CD4-positive, alpha-beta T cell (primary cell): ENCODE results near the gene NEK9. TPM values are rescaled to one million over a fixed set of nuclear protein-coding genes. Genes with fewer than 3 reads are reported as not detected.
"Not testable (repeated sequence)": the region's sequence is repeated elsewhere in the genome, so short reads cannot be mapped to it uniquely, and the experiment has no call there.

ENCODE experiments used
- ATAC-seq: fragments of 200-7000 bp; cut with Tn5 transposase; one replicate; pipeline ENCODE4 v1.10.0; 2022; ENCODE audit warnings: mild to moderate bottlenecking; ENCODE audit not compliant: poor library complexity
- CTCF ChIA-PET: fragments of 350-600 bp; sonication (Branson Sonifier 250); formaldehyde crosslinking; loops from one replicate; lab custom pipeline; 2021; ENCODE audit warnings: antibody characterized with exemption, inconsistent platforms; lab: Charles Lee
- POLR2A ChIA-PET: fragments of 350-600 bp; sonication (Branson Sonifier 250); formaldehyde crosslinking; loops from one replicate; lab custom pipeline; 2021; ENCODE audit warnings: antibody characterized with exemption, inconsistent platforms; lab: Charles Lee
- DNase-seq, 14 experiments: peaks; one replicate each; pipeline ENCODE4 v3.0.0-alpha.2; 2013 to 2020; ENCODE audit warnings: mixed read lengths in 2 of 14
- H3K27ac ChIP-seq, 2 donors: one replicate each; pipeline versions ENCODE4 v1.5.1 to v1.7.0; 2013; ENCODE audit warnings: low read length in 2 of 2, low read depth in 1 of 2, mild to moderate bottlenecking in 1 of 2
- H3K27me3 ChIP-seq, 2 experiments: 1 replicate in 1 of 2; 2 replicates in 1 of 2; pipeline versions ENCODE4 v1.6.1 to v1.7.0; 2013; ENCODE audit warnings: low read length in 2 of 2, control low read depth in 1 of 2, mild to moderate bottlenecking in 1 of 2, moderate library complexity in 1 of 2; ENCODE audit not compliant: insufficient read depth in 2 of 2, control insufficient read depth in 1 of 2
- H3K36me3 ChIP-seq: one replicate; pipeline ENCODE4 v1.6.1; 2013; ENCODE audit warnings: low read length, control low read depth; ENCODE audit not compliant: insufficient read depth
- H3K4me1 ChIP-seq: one replicate; pipeline ENCODE4 v1.6.1; 2013; ENCODE audit warnings: low read length, control low read depth; ENCODE audit not compliant: insufficient read depth
- H3K4me3 ChIP-seq: one replicate; pipeline ENCODE4 v1.5.1; 2013; ENCODE audit warnings: mild to moderate bottlenecking, low read length, moderate library complexity
- H3K9me3 ChIP-seq, 2 experiments: 1 replicate in 1 of 2; 2 replicates in 1 of 2; pipeline versions ENCODE4 v1.6.1 to v1.7.0; 2013; ENCODE audit warnings: low read length in 2 of 2, mild to moderate bottlenecking in 2 of 2, control low read depth in 1 of 2, moderate library complexity in 1 of 2; ENCODE audit not compliant: control insufficient read depth in 1 of 2, insufficient read depth in 1 of 2
- H3K27ac Mint-ChIP-seq: one replicate; pipeline ENCODE4 v1.8.0; 2020; ENCODE audit warnings: mixed read lengths
- H3K27me3 Mint-ChIP-seq: one replicate; pipeline ENCODE4 v1.8.0; 2021; ENCODE audit warnings: mixed read lengths
- H3K36me3 Mint-ChIP-seq: one replicate; pipeline ENCODE4 v1.8.0; 2021; ENCODE audit warnings: low read depth, mixed read lengths
- H3K4me1 Mint-ChIP-seq: one replicate; pipeline ENCODE4 v1.8.0; 2021; ENCODE audit warnings: low read depth, mixed read lengths
- H3K4me3 Mint-ChIP-seq: one replicate; pipeline ENCODE4 v1.8.0; 2020; ENCODE audit warnings: mild to moderate bottlenecking, mixed read lengths
- H3K9me3 Mint-ChIP-seq: one replicate; pipeline ENCODE4 v1.8.0; 2020; ENCODE audit warnings: mixed read lengths
- CTCF ChIP-seq: fragments of 200-600 bp; IDR thresholded peaks from one replicate; pipeline ENCODE4 v1.8.0; 2022; ENCODE audit warnings: antibody characterized with exemption, mild to moderate bottlenecking
- intact Hi-C, 2 experiments: fragments of 100-400 bp; cut with DNase I in 1 of 2; cut with micrococcal nuclease in 1 of 2; formaldehyde crosslinking; loops; one replicate each; pipeline versions ENCODE4 v1.15.1 to v1.9.0; 2023 to 2025; cut with DNase I, micrococcal nuclease
- total RNA-seq, 174 experiments: library from RNA in 2 of 174; stranded (reverse) in 2 of 174; gene quantifications; one replicate each; pipeline ENCODE4 v1.2.3 and lab custom pipeline; 2021 to 2026

The NEK9 gene
- total RNA-seq, 2 experiments from 2014 or later = 53.5 to 54.1 TPM

- peak; percentile 73 for TF ChIP-seq CTCF
- Mint-ChIP-seq H3K36me3 (peaks cover 50% of the 10 kb centered on the region), H3K4me1 (peaks cover 15% of the 10 kb centered on the region), H3K27me3 (no peaks in the 10 kb centered on the region), H3K9me3 (no peaks in the 10 kb centered on the region), H3K4me3 (no peak overlapping the region), H3K27ac (peak overlapping the region; percentile 2)
- Histone ChIP-seq H3K27me3 (no peaks in the 10 kb centered on the region), H3K4me1 (peaks cover 10% of the 10 kb centered on the region), H3K9me3 (no peaks in the 10 kb centered on the region), H3K27ac (no peak overlapping the region), H3K4me3 (no peak overlapping the region), H3K36me3 (peaks cover 53% of the 10 kb centered on the region)
- DNase-seq (peak in 9 of 14 experiments; percentile 6 to 87 (median 46)), ATAC-seq (peak; percentile 95)
- ChIA-PET POLR2A (interaction anchor here (0.9 kb wide), 1 partner anchor 8 kb away, joined by 3 read pairs; no protein-coding TSS in a partner anchor), CTCF (interaction anchor here (0.7 to 3.5 kb wide), 7 partner anchors 13 to 171 kb away, joined by 3 to 17 read pairs (median 3); no protein-coding TSS in a partner anchor)
- intact Hi-C loops = loop anchor here (1.0 to 5.0 kb wide), 6 partner anchors 10 to 520 kb away; no protein-coding TSS in a partner anchor
Observed at GRCh38 chr14:75132382-75133086, 5.7 kb upstream of the NEK9 start.

- DNase-seq (no peak), ATAC-seq (no peak)
- H3K27ac ChIP-seq = no peak overlapping the region
- H3K27me3 ChIP-seq = no peaks in the 10 kb centered on the region
- peaks cover 36% of the 10 kb centered on the region for H3K4me1 ChIP-seq
- H3K9me3 ChIP-seq = no peaks in the 10 kb centered on the region
- intact Hi-C loops = loop anchor here (5.0 kb wide), 3 partner anchors 49 to 534 kb away; partner anchors contain the start of genes EIF2B2 (in 1 of the 2), ERG28 (in 1 of the 2), TMED10 (in 1 of the 2) and TTLL5 (in 1 of the 2)
- TF ChIP-seq CTCF = no peak
- H3K27ac Mint-ChIP-seq = peak overlapping the region; percentile 7
- H3K36me3 Mint-ChIP-seq = peaks cover 38% of the 10 kb centered on the region
- H3K36me3 ChIP-seq = peaks cover 29% of the 10 kb centered on the region
- no peaks in the 10 kb centered on the region for H3K9me3 Mint-ChIP-seq
- H3K4me1 Mint-ChIP-seq = peaks cover 47% of the 10 kb centered on the region
- CTCF ChIA-PET = interaction anchor here (1.0 to 1.7 kb wide), 3 partner anchors 11 to 178 kb away, joined by 3 to 5 read pairs (median 3); no protein-coding TSS in a partner anchor
- no peak overlapping the region for H3K4me3 ChIP-seq
- peak overlapping the region; percentile 66 for H3K4me3 Mint-ChIP-seq
- H3K27me3 Mint-ChIP-seq = no peaks in the 10 kb centered on the region
- POLR2A ChIA-PET = interaction anchor here (0.6 to 2.7 kb wide), 5 partner anchors 10 to 360 kb away, joined by 3 to 23 read pairs (median 6); partner anchors contain the start of gene TMED10
Observed at GRCh38 chr14:75128596-75128990, 1.7 kb upstream of the NEK9 start.

GRCh38 chr14:75127903-75128595 is 1.2 kb upstream of the NEK9 start:
- TF ChIP-seq CTCF = no peak
- Mint-ChIP-seq H3K9me3 (no peaks in the 10 kb centered on the region), H3K27me3 (no peaks in the 10 kb centered on the region), H3K27ac (peak overlapping the region; percentile 90), H3K36me3 (peaks cover 32% of the 10 kb centered on the region), H3K4me1 (peaks cover 47% of the 10 kb centered on the region), H3K4me3 (peak overlapping the region; percentile 91)
- no peak for DNase-seq
- ATAC-seq = no peak
- H3K36me3 ChIP-seq = peaks cover 24% of the 10 kb centered on the region
- ChIA-PET CTCF (interaction anchor here (1.1 to 1.7 kb wide), 2 partner anchors 10 to 176 kb away, joined by 3 to 5 read pairs; no protein-coding TSS in a partner anchor), POLR2A (interaction anchor here (0.6 to 2.7 kb wide), 4 partner anchors 11 to 148 kb away, joined by 3 to 23 read pairs (median 6); partner anchors contain the start of gene TMED10)
- H3K27ac ChIP-seq = no peak overlapping the region
- peak overlapping the region; percentile 92 for H3K4me3 ChIP-seq
- intact Hi-C loops = loop anchor here (2.0 to 5.0 kb wide), 4 partner anchors 47 to 534 kb away; partner anchors contain the start of genes EIF2B2 (in 1 of the 2), ERG28 (in 1 of the 2), TMED10 (in 1 of the 2) and TTLL5 (in 1 of the 2)
- H3K4me1 ChIP-seq = peaks cover 36% of the 10 kb centered on the region
- no peaks in the 10 kb centered on the region for H3K9me3 ChIP-seq
- H3K27me3 ChIP-seq = no peaks in the 10 kb centered on the region

GRCh38 chr14:75127474-75127820 is 599 bp upstream of the NEK9 start:
- H3K36me3 Mint-ChIP-seq = peaks cover 26% of the 10 kb centered on the region
- not testable (repeated sequence) for H3K9me3 Mint-ChIP-seq, H3K27me3 ChIP-seq, ATAC-seq, H3K9me3 ChIP-seq, H3K27me3 Mint-ChIP-seq
- H3K4me3 Mint-ChIP-seq = peak overlapping the region; percentile 99
- H3K4me1 Mint-ChIP-seq = peaks cover 44% of the 10 kb centered on the region
- H3K4me3 ChIP-seq = peak overlapping the region; percentile 92
- intact Hi-C loops = loop anchor here (2.0 to 5.0 kb wide), 4 partner anchors 47 to 535 kb away; partner anchors contain the start of genes EIF2B2 (in 1 of the 2), ERG28 (in 1 of the 2), TMED10 (in 1 of the 2) and TTLL5 (in 1 of the 2)
- DNase-seq = peak in 4 of 14 experiments; percentile 11 to 31 (median 28)
- CTCF ChIA-PET = interaction anchor here (1.1 to 1.7 kb wide), 2 partner anchors 10 to 176 kb away, joined by 3 to 5 read pairs; no protein-coding TSS in a partner anchor
- H3K4me1 ChIP-seq = peaks cover 36% of the 10 kb centered on the region
- H3K27ac ChIP-seq = peak overlapping the region; percentile 89 to 93
- POLR2A ChIA-PET = interaction anchor here (0.6 to 2.7 kb wide), 20 partner anchors 9 to 509 kb away, joined by 3 to 23 read pairs (median 4); partner anchors contain the start of genes ACYP1, EIF2B2 and TMED10
- peak overlapping the region; percentile 90 for H3K27ac Mint-ChIP-seq
- H3K36me3 ChIP-seq = peaks cover 18% of the 10 kb centered on the region
